ENCODE measurements around the gene CCDC102A. TPM values are rescaled to one million over a fixed set of nuclear protein-coding genes. Genes with fewer than 3 reads are reported as not detected.

CCDC102A gene
- total and polyA plus RNA-seq, 10 of the 15 experiments (the other 5 are each of a cell fraction or from before 2014, with no cell fraction given) = 0.03 to 5.9 (median 2.4) TPM

- TF ChIP-seq, protein P1, sequence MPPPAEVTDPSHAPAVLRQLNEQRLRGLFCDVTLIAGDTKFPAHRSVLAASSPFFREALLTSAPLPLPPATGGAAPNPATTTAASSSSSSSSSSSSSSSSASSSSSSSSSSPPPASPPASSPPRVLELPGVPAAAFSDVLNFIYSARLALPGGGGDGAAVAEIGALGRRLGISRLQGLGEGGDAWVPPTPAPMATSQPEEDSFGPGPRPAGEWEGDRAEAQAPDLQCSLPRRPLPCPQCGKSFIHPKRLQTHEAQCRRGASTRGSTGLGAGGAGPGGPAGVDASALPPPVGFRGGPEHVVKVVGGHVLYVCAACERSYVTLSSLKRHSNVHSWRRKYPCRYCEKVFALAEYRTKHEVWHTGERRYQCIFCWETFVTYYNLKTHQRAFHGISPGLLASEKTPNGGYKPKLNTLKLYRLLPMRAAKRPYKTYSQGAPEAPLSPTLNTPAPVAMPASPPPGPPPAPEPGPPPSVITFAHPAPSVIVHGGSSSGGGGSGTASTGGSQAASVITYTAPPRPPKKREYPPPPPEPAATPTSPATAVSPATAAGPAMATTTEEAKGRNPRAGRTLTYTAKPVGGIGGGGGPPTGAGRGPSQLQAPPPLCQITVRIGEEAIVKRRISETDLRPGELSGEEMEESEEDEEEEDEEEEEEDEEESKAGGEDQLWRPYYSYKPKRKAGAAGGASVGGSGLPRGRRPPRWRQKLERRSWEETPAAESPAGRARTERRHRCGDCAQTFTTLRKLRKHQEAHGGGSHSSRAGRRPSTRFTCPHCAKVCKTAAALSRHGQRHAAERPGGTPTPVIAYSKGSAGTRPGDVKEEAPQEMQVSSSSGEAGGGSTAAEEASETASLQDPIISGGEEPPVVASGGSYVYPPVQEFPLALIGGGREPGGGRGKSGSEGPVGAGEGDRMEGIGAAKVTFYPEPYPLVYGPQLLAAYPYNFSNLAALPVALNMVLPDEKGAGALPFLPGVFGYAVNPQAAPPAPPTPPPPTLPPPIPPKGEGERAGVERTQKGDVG (CRISPR knock-in tag; IDR thresholded peaks at IDR 0.05) = no peak
- TF ChIP-seq KLF5 (IDR thresholded peaks at IDR 0.05; ENCODE audit: partially characterized antibody) (no peak), MXI1 (IDR thresholded peaks at IDR 0.05; ENCODE audit: low read depth, low read length) (peak; percentile 92), CHD1 (IDR thresholded peaks at IDR 0.05; ENCODE audit: low read depth, low read length) (peak; percentile 83; the same call in 1 of the 2 replicates), MYB (IDR thresholded peaks at IDR 0.05; ENCODE audit: borderline replicate concordance, low read depth, low read length) (0 out of 2 replicates have a peak, but pooled peaks have one; percentile 71), CHD4 (IDR thresholded peaks at IDR 0.05) (0 out of 2 replicates have a peak, but pooled peaks have one; percentile 77), E2F8 (IDR thresholded peaks at IDR 0.05; ENCODE audit: low read depth, partially characterized antibody) (peak; percentile 24), NRF1 (conservative IDR thresholded peaks at IDR 0.05; ENCODE audit: low read depth, low read length) (no peak), JUND (IDR thresholded peaks at IDR 0.05; ENCODE audit: low read depth, low read length) (peak; percentile 43; the same call in 1 of the 2 replicates), ASH2L (IDR thresholded peaks at IDR 0.05; ENCODE audit: borderline replicate concordance, low read depth) (no peak), ESRRA (IDR thresholded peaks at IDR 0.05; ENCODE audit: low read length) (peak; percentile 77), ZNF24 (IDR thresholded peaks at IDR 0.05) (peak; percentile 88), MEF2A (IDR thresholded peaks at IDR 0.05; ENCODE audit: insufficient read depth, low read depth, low read length) (peak; percentile 97)
- TF ChIP-seq, protein P2, sequence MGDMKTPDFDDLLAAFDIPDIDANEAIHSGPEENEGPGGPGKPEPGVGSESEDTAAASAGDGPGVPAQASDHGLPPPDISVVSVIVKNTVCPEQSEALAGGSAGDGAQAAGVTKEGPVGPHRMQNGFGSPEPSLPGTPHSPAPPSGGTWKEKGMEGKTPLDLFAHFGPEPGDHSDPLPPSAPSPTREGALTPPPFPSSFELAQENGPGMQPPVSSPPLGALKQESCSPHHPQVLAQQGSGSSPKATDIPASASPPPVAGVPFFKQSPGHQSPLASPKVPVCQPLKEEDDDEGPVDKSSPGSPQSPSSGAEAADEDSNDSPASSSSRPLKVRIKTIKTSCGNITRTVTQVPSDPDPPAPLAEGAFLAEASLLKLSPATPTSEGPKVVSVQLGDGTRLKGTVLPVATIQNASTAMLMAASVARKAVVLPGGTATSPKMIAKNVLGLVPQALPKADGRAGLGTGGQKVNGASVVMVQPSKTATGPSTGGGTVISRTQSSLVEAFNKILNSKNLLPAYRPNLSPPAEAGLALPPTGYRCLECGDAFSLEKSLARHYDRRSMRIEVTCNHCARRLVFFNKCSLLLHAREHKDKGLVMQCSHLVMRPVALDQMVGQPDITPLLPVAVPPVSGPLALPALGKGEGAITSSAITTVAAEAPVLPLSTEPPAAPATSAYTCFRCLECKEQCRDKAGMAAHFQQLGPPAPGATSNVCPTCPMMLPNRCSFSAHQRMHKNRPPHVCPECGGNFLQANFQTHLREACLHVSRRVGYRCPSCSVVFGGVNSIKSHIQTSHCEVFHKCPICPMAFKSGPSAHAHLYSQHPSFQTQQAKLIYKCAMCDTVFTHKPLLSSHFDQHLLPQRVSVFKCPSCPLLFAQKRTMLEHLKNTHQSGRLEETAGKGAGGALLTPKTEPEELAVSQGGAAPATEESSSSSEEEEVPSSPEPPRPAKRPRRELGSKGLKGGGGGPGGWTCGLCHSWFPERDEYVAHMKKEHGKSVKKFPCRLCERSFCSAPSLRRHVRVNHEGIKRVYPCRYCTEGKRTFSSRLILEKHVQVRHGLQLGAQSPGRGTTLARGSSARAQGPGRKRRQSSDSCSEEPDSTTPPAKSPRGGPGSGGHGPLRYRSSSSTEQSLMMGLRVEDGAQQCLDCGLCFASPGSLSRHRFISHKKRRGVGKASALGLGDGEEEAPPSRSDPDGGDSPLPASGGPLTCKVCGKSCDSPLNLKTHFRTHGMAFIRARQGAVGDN (IDR thresholded peaks at IDR 0.05) = 0 out of 2 replicates have a peak, but pooled peaks have one; percentile 33
- TF ChIP-seq, protein P3, sequence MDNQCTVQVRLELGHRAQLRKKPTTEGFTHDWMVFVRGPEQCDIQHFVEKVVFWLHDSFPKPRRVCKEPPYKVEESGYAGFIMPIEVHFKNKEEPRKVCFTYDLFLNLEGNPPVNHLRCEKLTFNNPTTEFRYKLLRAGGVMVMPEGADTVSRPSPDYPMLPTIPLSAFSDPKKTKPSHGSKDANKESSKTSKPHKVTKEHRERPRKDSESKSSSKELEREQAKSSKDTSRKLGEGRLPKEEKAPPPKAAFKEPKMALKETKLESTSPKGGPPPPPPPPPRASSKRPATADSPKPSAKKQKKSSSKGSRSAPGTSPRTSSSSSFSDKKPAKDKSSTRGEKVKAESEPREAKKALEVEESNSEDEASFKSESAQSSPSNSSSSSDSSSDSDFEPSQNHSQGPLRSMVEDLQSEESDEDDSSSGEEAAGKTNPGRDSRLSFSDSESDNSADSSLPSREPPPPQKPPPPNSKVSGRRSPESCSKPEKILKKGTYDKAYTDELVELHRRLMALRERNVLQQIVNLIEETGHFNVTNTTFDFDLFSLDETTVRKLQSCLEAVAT (IDR thresholded peaks at IDR 0.05) = peak; percentile 99
- TF ChIP-seq, protein P4, sequence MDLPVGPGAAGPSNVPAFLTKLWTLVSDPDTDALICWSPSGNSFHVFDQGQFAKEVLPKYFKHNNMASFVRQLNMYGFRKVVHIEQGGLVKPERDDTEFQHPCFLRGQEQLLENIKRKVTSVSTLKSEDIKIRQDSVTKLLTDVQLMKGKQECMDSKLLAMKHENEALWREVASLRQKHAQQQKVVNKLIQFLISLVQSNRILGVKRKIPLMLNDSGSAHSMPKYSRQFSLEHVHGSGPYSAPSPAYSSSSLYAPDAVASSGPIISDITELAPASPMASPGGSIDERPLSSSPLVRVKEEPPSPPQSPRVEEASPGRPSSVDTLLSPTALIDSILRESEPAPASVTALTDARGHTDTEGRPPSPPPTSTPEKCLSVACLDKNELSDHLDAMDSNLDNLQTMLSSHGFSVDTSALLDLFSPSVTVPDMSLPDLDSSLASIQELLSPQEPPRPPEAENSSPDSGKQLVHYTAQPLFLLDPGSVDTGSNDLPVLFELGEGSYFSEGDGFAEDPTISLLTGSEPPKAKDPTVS (IDR thresholded peaks at IDR 0.05; ENCODE audit: low read depth, low read length) = no peak
Measured at GRCh38 chr16:57544124-57544653, 7.8 kb upstream of the CCDC102A start (continued).

Data from GM12878 (cell line).